ENCODE results near the gene SRPK1. TPM values are rescaled to one million over a fixed set of nuclear protein-coding genes. Genes with fewer than 3 reads are reported as not detected.

SRPK1 gene
- total and polyA plus RNA-seq, 2 of the 13 experiments (the other 11 are each of a cell fraction or from before 2014, with no cell fraction given), result 56.4 to 142 TPM

- in situ Hi-C loops (cut with HindIII; ENCODE audit: extremely low pct_ligation_motif_present, low pct_unique_long_range_greater_than_20kb) (no loop called here), intact Hi-C loops (cut with micrococcal nuclease; ENCODE audit: unreplicated experiment) (loop anchor here (10.0 kb wide), 1 partner anchor 76 kb away; the partner anchor contains the start of genes MAPK14 and SLC26A8)
- CTCF ChIA-PET (ENCODE audit: low intra/inter-chr PET ratio, low total read pairs), result interaction anchor here (1.2 kb wide), 1 partner anchor 147 kb away, joined by 8 read pairs; no protein-coding TSS in a partner anchor
- no peak overlapping the region for H2AFZ ChIP-seq (ENCODE audit: low read length)
- ATAC-seq (peak; percentile 74), DNase-seq (ENCODE audit: low spot score) (peak; percentile 38), FAIRE-seq (peak; percentile 49)
- no peak overlapping the region for H3K9ac ChIP-seq (ENCODE audit: insufficient read depth, low read depth, low read length)
- POLR2A ChIA-PET, result no interaction called here
- peak; percentile 65 for TF ChIP-seq STAG1 (CRISPR knock-in tag; IDR thresholded peaks at IDR 0.05)
- TF ChIP-seq SP5 (CRISPR knock-in tag; IDR thresholded peaks at IDR 0.05; ENCODE audit: borderline replicate concordance, low read depth), result no peak
- no peak for TF ChIP-seq ZNF121 (CRISPR knock-in tag; IDR thresholded peaks at IDR 0.05)
- no peak for TF ChIP-seq ZNF784 (CRISPR knock-in tag; IDR thresholded peaks at IDR 0.05; ENCODE audit: borderline replicate concordance)
- TF ChIP-seq ZNF672 (CRISPR knock-in tag; IDR thresholded peaks at IDR 0.05), result no peak
- TF ChIP-seq NCOA5 (CRISPR knock-in tag; IDR thresholded peaks at IDR 0.05), result no peak
- TF ChIP-seq ZNF264 (CRISPR knock-in tag; IDR thresholded peaks at IDR 0.05), result peak; percentile 74; the same call in 1 of the 2 replicates
- TF ChIP-seq CTCF (CRISPR knock-in tag; IDR thresholded peaks at IDR 0.05), result peak; percentile 47
- TF ChIP-seq ZBTB49 (CRISPR knock-in tag; IDR thresholded peaks at IDR 0.05; ENCODE audit: borderline replicate concordance), result no peak
- TF ChIP-seq SMC3 (IDR thresholded peaks at IDR 0.05; ENCODE audit: low read length), result peak; percentile 41; the same call in 1 of the 2 replicates
- no peak for TF ChIP-seq PRPF4 (IDR thresholded peaks at IDR 0.05; ENCODE audit: low read depth, low read length, poor library complexity, severe bottlenecking)
- TF ChIP-seq ZC3H13 (CRISPR knock-in tag; IDR thresholded peaks at IDR 0.05), result no peak
- H3K27ac ChIP-seq (ENCODE audit: extremely low read length, insufficient read depth, low read length), result no peak overlapping the region
- H3K4me3 ChIP-seq (replicated peaks in 1 of 3; ENCODE audit: insufficient read depth in 1 of 3, low read depth in 2 of 3, low read length in 3 of 3), result no peak overlapping the region
- no peaks in the 10 kb centered on the region for H3K27me3 ChIP-seq (ENCODE audit: control insufficient read depth in 1 of 2, insufficient read depth in 2 of 2, low read length in 2 of 2)
- no peak overlapping the region for H3K4me2 ChIP-seq (ENCODE audit: low read depth, low read length)
- no peaks in the 10 kb centered on the region for H4K20me1 ChIP-seq (ENCODE audit: insufficient read depth, low read length)
- H3K9me3 ChIP-seq (ENCODE audit: low read length), result no peaks in the 10 kb centered on the region
- H3K36me3 ChIP-seq (replicated peaks in 1 of 2; ENCODE audit: control insufficient read depth in 1 of 2, insufficient read depth in 2 of 2, low read length in 2 of 2), result no peaks in the 10 kb centered on the region
- H3K79me2 ChIP-seq (ENCODE audit: insufficient read depth, low read length), result no peaks in the 10 kb centered on the region
- H3K4me1 ChIP-seq (ENCODE audit: insufficient read depth, low read length), result peaks cover 13% of the 10 kb centered on the region
- 33% methylated on average over 1 of the region's 1 CpG for WGBS (ENCODE audit: low lambda C conversion rate)
- BruUV-seq (replicated peaks), result no TSS peak
Observed at GRCh38 chr6:35948725-35949124, 27.8 kb upstream of the SRPK1 start.

Measured in HepG2 (cell line).